ENCODE measurements around the gene SLC24A4.

DNA sequence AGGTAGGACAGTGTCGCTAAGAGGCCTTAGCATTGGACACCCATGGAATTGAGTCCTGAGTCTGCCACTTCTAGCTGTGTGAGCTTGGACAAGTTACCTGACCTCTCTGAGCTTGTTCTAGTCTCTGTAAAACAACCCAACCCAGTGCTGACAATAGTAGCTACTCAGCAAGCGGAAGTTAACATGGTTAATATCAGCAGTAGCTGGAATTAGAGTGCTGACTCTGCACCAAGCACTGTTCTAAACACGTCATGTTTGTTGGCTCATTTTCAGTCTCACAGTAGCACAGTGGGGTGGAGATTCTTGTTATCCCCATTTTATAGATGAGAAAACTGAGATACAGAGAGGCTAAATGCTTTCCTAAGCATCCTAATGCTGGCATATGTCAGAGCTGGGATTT is 143.1 kb downstream of the SLC24A4 start:
- TF ChIP-seq, protein P1, sequence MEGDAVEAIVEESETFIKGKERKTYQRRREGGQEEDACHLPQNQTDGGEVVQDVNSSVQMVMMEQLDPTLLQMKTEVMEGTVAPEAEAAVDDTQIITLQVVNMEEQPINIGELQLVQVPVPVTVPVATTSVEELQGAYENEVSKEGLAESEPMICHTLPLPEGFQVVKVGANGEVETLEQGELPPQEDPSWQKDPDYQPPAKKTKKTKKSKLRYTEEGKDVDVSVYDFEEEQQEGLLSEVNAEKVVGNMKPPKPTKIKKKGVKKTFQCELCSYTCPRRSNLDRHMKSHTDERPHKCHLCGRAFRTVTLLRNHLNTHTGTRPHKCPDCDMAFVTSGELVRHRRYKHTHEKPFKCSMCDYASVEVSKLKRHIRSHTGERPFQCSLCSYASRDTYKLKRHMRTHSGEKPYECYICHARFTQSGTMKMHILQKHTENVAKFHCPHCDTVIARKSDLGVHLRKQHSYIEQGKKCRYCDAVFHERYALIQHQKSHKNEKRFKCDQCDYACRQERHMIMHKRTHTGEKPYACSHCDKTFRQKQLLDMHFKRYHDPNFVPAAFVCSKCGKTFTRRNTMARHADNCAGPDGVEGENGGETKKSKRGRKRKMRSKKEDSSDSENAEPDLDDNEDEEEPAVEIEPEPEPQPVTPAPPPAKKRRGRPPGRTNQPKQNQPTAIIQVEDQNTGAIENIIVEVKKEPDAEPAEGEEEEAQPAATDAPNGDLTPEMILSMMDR (IDR thresholded peaks at IDR 0.05; ENCODE audit: poor library complexity, severe bottlenecking) = no peak
- TF ChIP-seq MXI1 (conservative IDR thresholded peaks at IDR 0.05; ENCODE audit: poor library complexity, severe bottlenecking) = no peak
- TF ChIP-seq RAD21 (conservative IDR thresholded peaks at IDR 0.05) = no peak

Measured in neural cell (in vitro differentiated cells).